SIG-M5 treated with dmso at 0.1 percent for 504 hours (cell line): ENCODE measurements around the gene LZTS2.

ENCODE experiments used
- DNase-seq: peaks from one replicate; lab custom pipeline; 2025; ENCODE audit not compliant: unreplicated experiment; lab: John Stamatoyannopoulos, UW

LZTS2 gene

GRCh38 chr10:100978121-100978900 is 21.3 kb upstream of the LZTS2 start:
- DNase-seq, result no peak

- DNase-seq, result no peak
These were observed 20.8 kb upstream of the LZTS2 start for GRCh38 chr10:100978901-100979195.

GRCh38 chr10:100979791-100980272 is 19.8 kb upstream of the LZTS2 start:
- DNase-seq, result no peak

- no peak for DNase-seq
These were observed 19.3 kb upstream of the LZTS2 start for GRCh38 chr10:100980311-100980710.

- no peak for DNase-seq
These were observed 18.9 kb upstream of the LZTS2 start for GRCh38 chr10:100980711-100981110.

GRCh38 chr10:100981178-100981772 is 18.3 kb upstream of the LZTS2 start:
- DNase-seq, result no peak

- DNase-seq, result no peak
These were observed 16.4 kb upstream of the LZTS2 start for GRCh38 chr10:100982916-100983830.

- no peak for DNase-seq
These were observed 15.5 kb upstream of the LZTS2 start for GRCh38 chr10:100983868-100984671.

GRCh38 chr10:100984672-100985177 is 14.9 kb upstream of the LZTS2 start:
- no peak for DNase-seq

GRCh38 chr10:100985336-100985735 is 14.3 kb upstream of the LZTS2 start:
- DNase-seq, result no peak

GRCh38 chr10:100986623-100986951 is 13.0 kb upstream of the LZTS2 start:
- DNase-seq, result no peak

- DNase-seq, result peak; percentile 68
These were observed 12.5 kb upstream of the LZTS2 start, which contains the start of the genes MRPL43 and TWNK for GRCh38 chr10:100986952-100987684. TSS of gene MRPL43 (minus strand) at chr10:100987497. CDS start at chr10:100987443, 54 bp downstream. TSS of gene TWNK (plus strand) at chr10:100987543. CDS start at chr10:100988211, 668 bp downstream.

GRCh38 chr10:100987685-100988049 is 11.9 kb upstream of the LZTS2 start:
- no peak for DNase-seq

- DNase-seq, result no peak
These were observed 11.4 kb upstream of the LZTS2 start for GRCh38 chr10:100988166-100988565.

GRCh38 chr10:100989088-100989487 is 10.5 kb upstream of the LZTS2 start:
- DNase-seq, result no peak

GRCh38 chr10:100993986-100994708 is 5.5 kb upstream of the LZTS2 start:
- no peak for DNase-seq

- no peak for DNase-seq
These were observed 4.4 kb upstream of the LZTS2 start for GRCh38 chr10:100995181-100995580.

GRCh38 chr10:100996678-100997359 is 2.8 kb upstream of the LZTS2 start:
- peak; percentile 22 for DNase-seq
